Measurements from ENCODE around the gene DUOXA1.

Gene DUOXA1

GRCh38 chr15:45116482-45117307 is 13.0 kb downstream of the DUOXA1 start:
- Histone ChIP-seq H3K4me3 (replicated peaks; ENCODE audit: low read depth, low read length) (no peak overlapping the region), H3K36me3 (ENCODE audit: control insufficient read depth, insufficient read depth, low read length) (no peaks in the 10 kb centered on the region), H3K27me3 (replicated peaks; ENCODE audit: control insufficient read depth, insufficient read depth, low read length) (peaks cover 13% of the 10 kb centered on the region)
- DNase-seq (ENCODE audit: extremely low read depth, insufficient read length): no peak
- TF ChIP-seq CTCF (IDR thresholded peaks at IDR 0.05; ENCODE audit: insufficient read depth, low read length, poor library complexity, severe bottlenecking): no peak

GRCh38 chr15:45116006-45116481 is 13.6 kb downstream of the DUOXA1 start:
- H3K4me3 ChIP-seq (replicated peaks; ENCODE audit: low read depth, low read length): no peak overlapping the region
- H3K36me3 ChIP-seq (ENCODE audit: control insufficient read depth, insufficient read depth, low read length): no peaks in the 10 kb centered on the region
- no peak for TF ChIP-seq CTCF (IDR thresholded peaks at IDR 0.05; ENCODE audit: insufficient read depth, low read length, poor library complexity, severe bottlenecking)
- DNase-seq (ENCODE audit: extremely low read depth, insufficient read length): no peak
- H3K27me3 ChIP-seq (replicated peaks; ENCODE audit: control insufficient read depth, insufficient read depth, low read length): peaks cover 13% of the 10 kb centered on the region

DNA sequence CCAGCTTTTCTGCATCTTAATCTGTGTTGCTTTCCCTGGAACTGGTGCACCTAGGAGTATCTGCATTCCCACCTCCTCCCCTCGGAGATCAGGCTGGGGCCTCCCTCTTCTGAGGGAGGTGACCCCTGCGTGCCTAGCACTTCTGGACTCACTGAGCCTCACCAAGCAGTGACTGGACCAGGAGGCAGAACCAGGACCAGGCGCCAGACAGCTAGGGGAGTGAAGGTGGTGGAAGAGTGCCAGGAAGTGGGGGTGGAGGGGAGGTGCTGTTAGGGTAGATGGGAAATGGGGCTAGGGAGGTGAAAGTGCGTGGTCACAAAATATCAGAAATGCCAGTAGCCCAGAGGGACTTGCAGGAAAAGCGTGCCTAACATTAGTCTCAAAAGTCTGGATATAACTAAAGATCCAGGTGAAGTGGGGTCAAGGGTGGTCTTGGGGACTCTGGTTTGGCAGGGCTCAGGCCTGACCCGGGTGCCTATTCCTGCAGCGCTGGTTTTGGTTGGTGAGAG is 14.3 kb downstream of the DUOXA1 start:
- no peak for TF ChIP-seq CTCF (IDR thresholded peaks at IDR 0.05; ENCODE audit: insufficient read depth, low read length, poor library complexity, severe bottlenecking)
- H3K4me3 ChIP-seq (replicated peaks; ENCODE audit: low read depth, low read length): no peak overlapping the region
- no peak for DNase-seq (ENCODE audit: extremely low read depth, insufficient read length)
- no peaks in the 10 kb centered on the region for H3K36me3 ChIP-seq (ENCODE audit: control insufficient read depth, insufficient read depth, low read length)
- H3K27me3 ChIP-seq (replicated peaks; ENCODE audit: control insufficient read depth, insufficient read depth, low read length): peaks cover 13% of the 10 kb centered on the region

DNA sequence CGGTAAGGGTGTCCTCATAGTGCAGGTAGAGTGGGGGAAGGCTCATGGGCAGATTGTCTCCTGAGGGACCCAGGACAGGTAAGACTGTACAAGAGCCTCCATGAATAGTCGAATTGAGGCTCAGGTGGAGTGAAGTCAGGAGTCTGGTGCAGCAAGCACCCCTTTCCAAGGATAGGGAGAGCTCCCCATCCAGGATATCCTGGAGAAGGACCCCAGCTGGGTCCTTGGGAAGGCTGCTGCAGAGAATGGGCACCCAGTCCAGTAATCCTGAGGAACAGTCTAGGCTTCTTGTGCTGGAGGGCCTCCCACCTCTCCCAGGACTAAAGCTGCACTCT is 15.0 kb downstream of the DUOXA1 start:
- TF ChIP-seq CTCF (IDR thresholded peaks at IDR 0.05; ENCODE audit: insufficient read depth, low read length, poor library complexity, severe bottlenecking): no peak
- peaks cover 14% of the 10 kb centered on the region for H3K27me3 ChIP-seq (replicated peaks; ENCODE audit: control insufficient read depth, insufficient read depth, low read length)
- H3K4me3 ChIP-seq (replicated peaks; ENCODE audit: low read depth, low read length): no peak overlapping the region
- no peak for DNase-seq (ENCODE audit: extremely low read depth, insufficient read length)
- no peaks in the 10 kb centered on the region for H3K36me3 ChIP-seq (ENCODE audit: control insufficient read depth, insufficient read depth, low read length)

GRCh38 chr15:45114076-45114750 is 15.5 kb downstream of the DUOXA1 start, which contains the start of the genes DUOX2 and DUOXA2:
DUOX2 (minus strand) TSS chr15:45114172; CDS start chr15:45113411, 761 bp downstream.
DUOXA2 (plus strand) TSS chr15:45114326; CDS start chr15:45114606, 280 bp downstream.
- Histone ChIP-seq H3K36me3 (ENCODE audit: control insufficient read depth, insufficient read depth, low read length) (no peaks in the 10 kb centered on the region), H3K27me3 (replicated peaks; ENCODE audit: control insufficient read depth, insufficient read depth, low read length) (peaks cover 14% of the 10 kb centered on the region), H3K4me3 (replicated peaks; ENCODE audit: low read depth, low read length) (peak within 1 kb of the TSS; percentile 24)
- TF ChIP-seq CTCF (IDR thresholded peaks at IDR 0.05; ENCODE audit: insufficient read depth, low read length, poor library complexity, severe bottlenecking): no peak
- DNase-seq (ENCODE audit: extremely low read depth, insufficient read length): no peak

All from GM06990 (cell line).